Lung (tissue), 13 donors: ENCODE measurements around the gene CNTNAP5. TPM values are rescaled to one million over a fixed set of nuclear protein-coding genes. Genes with fewer than 3 reads are reported as not detected.

Experiments used
- ATAC-seq: fragments of 200-7000 bp; cut with Tn5 transposase; one replicate; pipeline ENCODE4 v1.9.1; 2020; ENCODE audit warnings: moderate number of reproducible peaks; ENCODE audit not compliant: insufficient read depth, low FRiP score
- DNase-seq, 3 donors: peaks; one replicate each; pipeline ENCODE4 v3.0.0-alpha.2; 2013 to 2017
- H3K27ac ChIP-seq, 2 donors: one replicate each; pipeline ENCODE4 v1.5.1; 2013; ENCODE audit warnings: mild to moderate bottlenecking in 2 of 2, moderate library complexity in 2 of 2, control low read depth in 1 of 2, inconsistent platforms in 1 of 2, low read depth in 1 of 2, low read length in 1 of 2
- H3K27me3 ChIP-seq, 3 donors: one replicate each; pipeline ENCODE4 v1.5.1; 2013; ENCODE audit warnings: low read length in 2 of 3; ENCODE audit not compliant: control insufficient read depth in 3 of 3, insufficient read depth in 3 of 3
- H3K36me3 ChIP-seq, 4 donors: one replicate each; pipeline ENCODE4 v1.5.1; 2013; ENCODE audit warnings: low read length in 4 of 4, mild to moderate bottlenecking in 1 of 4, moderate library complexity in 1 of 4; ENCODE audit not compliant: control insufficient read depth in 4 of 4, insufficient read depth in 4 of 4
- H3K4me1 ChIP-seq, 5 donors: one replicate each; pipeline ENCODE4 v1.5.1; 2013; ENCODE audit warnings: low read length in 5 of 5, mild to moderate bottlenecking in 2 of 5, moderate library complexity in 1 of 5; ENCODE audit not compliant: control insufficient read depth in 5 of 5, insufficient read depth in 5 of 5
- H3K4me3 ChIP-seq: one replicate; pipeline ENCODE4 v1.5.1; 2013; ENCODE audit warnings: mild to moderate bottlenecking, control low read depth, moderate library complexity
- H3K9ac ChIP-seq, 2 donors: one replicate each; pipeline ENCODE4 v1.5.1; 2013; ENCODE audit warnings: low read length in 2 of 2, control low read depth in 1 of 2; ENCODE audit not compliant: insufficient read depth in 1 of 2
- H3K9me3 ChIP-seq, 4 donors: one replicate each; pipeline ENCODE4 v1.5.1; 2013; ENCODE audit warnings: low read length in 3 of 4, mild to moderate bottlenecking in 1 of 4, moderate library complexity in 1 of 4; ENCODE audit not compliant: control insufficient read depth in 4 of 4, insufficient read depth in 3 of 4
- CTCF ChIP-seq: IDR thresholded peaks from 2 replicates; pipeline ENCODE4 v1.5.1; 2012; ENCODE audit warnings: mild to moderate bottlenecking; ENCODE audit errors: control extremely low read depth, extremely low read depth
- WGBS, 2 donors: extraction: QIAGEN DNeasy Blood & Tissue Kit; methylation state at CpG; one replicate each; pipeline ENCODE4 v1.1.7; 2013; 5-methylcytosine and 5-hydroxymethylcytosine counted together
- polyA plus RNA-seq, 2 donors: library from polyadenylated mRNA; stranded (reverse); fragments of 200-250 nt; gene quantifications; one replicate each; pipeline ENCODE4 v1.2.1, GENCODE V29; 2013
- small RNA-seq: library from RNA; depleted of rRNA; stranded (forward); fragments of <200 nt; gene quantifications from one replicate; pipeline ENCODE3, GENCODE V24; 2014; ENCODE audit warnings: low replicate concordance
- total RNA-seq, 2 donors: library from RNA; depleted of rRNA in 1 of 2; stranded (reverse); fragments of >200 nt in 1 of 2; gene quantifications; one replicate each; pipeline ENCODE4 v1.2.1, GENCODE V29; 2014 to 2021
- donor health status: control.
- donor health status: control.
- donor health status: Bipolar disorder and iron deficiency.
- donor health status: healthy.
- donor health status: DM: yes; HTN: yes; CAD: no.

Gene CNTNAP5
- total and polyA plus RNA-seq, 4 donors = 0.03 to 0.06 TPM; not detected in 2

- Histone ChIP-seq H3K4me1 (no peaks in the 10 kb centered on the region), H3K4me3 (no peak overlapping the region), H3K27me3 (no peaks in the 10 kb centered on the region), H3K9me3 (no peaks in the 10 kb centered on the region), H3K9ac (no peak overlapping the region), H3K27ac (no peak overlapping the region), H3K36me3 (no peaks in the 10 kb centered on the region)
- no peak for TF ChIP-seq CTCF
- ATAC-seq = no peak
- no peak for DNase-seq
- 77 to 87% methylated on average over 4 of the region's 4 CpGs for WGBS, 2 donors
Measured at GRCh38 chr2:124961132-124961531, 936.0 kb downstream of the CNTNAP5 start.

Small RNA genes lying within 50 kb of the gene (small RNA-seq; reads per million reads assigned to genes)
- gene AC019159.1 (not detected), gene MTND5P22 (not detected), gene RNA5SP102 (not detected)
